ENCODE results near the gene HIRA. TPM values are rescaled to one million over a fixed set of nuclear protein-coding genes. Genes with fewer than 3 reads are reported as not detected.

HIRA gene
- polyA plus RNA-seq, 2 donors: 4.5 to 11.5 TPM

GRCh38 chr22:19395276-19395675 lies 36.3 kb downstream of the HIRA start:
- no peak overlapping the region for H3K4me3 ChIP-seq (ENCODE audit: low read depth in 1 of 2, low read length in 2 of 2)
- H3K9me3 ChIP-seq (ENCODE audit: control insufficient read depth in 2 of 2, insufficient read depth in 1 of 2, low read depth in 1 of 2, low read length in 1 of 2): no peaks in the 10 kb centered on the region
- H3K36me3 ChIP-seq (ENCODE audit: control insufficient read depth in 2 of 2, insufficient read depth in 2 of 2, low read length in 1 of 2): peaks cover 12 to 37% of the 10 kb centered on the region in 2 donors
- no peaks in the 10 kb centered on the region for H3K27me3 ChIP-seq (ENCODE audit: control insufficient read depth in 1 of 2, insufficient read depth in 2 of 2, low read length in 2 of 2)
- H3K4me1 ChIP-seq (ENCODE audit: control insufficient read depth in 2 of 2, insufficient read depth in 2 of 2, low read length in 1 of 2): no peaks in the 10 kb centered on the region
- WGBS, 2 donors: 95 to 97% methylated on average over 4 of the region's 4 CpGs
- H3K27ac ChIP-seq (ENCODE audit: low read depth in 2 of 2, low read length in 1 of 2): no peak overlapping the region

- Histone ChIP-seq H3K27ac (ENCODE audit: low read depth in 2 of 2, low read length in 1 of 2) (no peak overlapping the region), H3K9me3 (ENCODE audit: control insufficient read depth in 2 of 2, insufficient read depth in 1 of 2, low read depth in 1 of 2, low read length in 1 of 2) (no peaks in the 10 kb centered on the region), H3K36me3 (ENCODE audit: control insufficient read depth in 2 of 2, insufficient read depth in 2 of 2, low read length in 1 of 2) (peaks cover 12 to 41% of the 10 kb centered on the region in 2 donors), H3K4me3 (ENCODE audit: low read depth in 1 of 2, low read length in 2 of 2) (no peak overlapping the region), H3K27me3 (ENCODE audit: control insufficient read depth in 1 of 2, insufficient read depth in 2 of 2, low read length in 2 of 2) (no peaks in the 10 kb centered on the region), H3K4me1 (ENCODE audit: control insufficient read depth in 2 of 2, insufficient read depth in 2 of 2, low read length in 1 of 2) (no peaks in the 10 kb centered on the region)
- WGBS, 2 donors: 95 to 96% methylated on average over 8 of the region's 8 CpGs
These were observed 37.1 kb downstream of the HIRA start for GRCh38 chr22:19394274-19395050.

GRCh38 chr22:19393704-19394103 lies 37.8 kb downstream of the HIRA start:
- Histone ChIP-seq H3K9me3 (ENCODE audit: control insufficient read depth in 2 of 2, insufficient read depth in 1 of 2, low read depth in 1 of 2, low read length in 1 of 2) (no peaks in the 10 kb centered on the region), H3K4me3 (ENCODE audit: low read depth in 1 of 2, low read length in 2 of 2) (no peak overlapping the region), H3K27me3 (ENCODE audit: control insufficient read depth in 1 of 2, insufficient read depth in 2 of 2, low read length in 2 of 2) (no peaks in the 10 kb centered on the region), H3K27ac (ENCODE audit: low read depth in 2 of 2, low read length in 1 of 2) (no peak overlapping the region), H3K36me3 (ENCODE audit: control insufficient read depth in 2 of 2, insufficient read depth in 2 of 2, low read length in 1 of 2) (peaks cover 15 to 45% of the 10 kb centered on the region in 2 donors), H3K4me1 (ENCODE audit: control insufficient read depth in 2 of 2, insufficient read depth in 2 of 2, low read length in 1 of 2) (no peaks in the 10 kb centered on the region)
- WGBS, 2 donors: 86 to 93% methylated on average over 5 of the region's 5 CpGs

GRCh38 chr22:19387575-19387974 lies 44.0 kb downstream of the HIRA start:
- Histone ChIP-seq H3K27ac (ENCODE audit: low read depth in 2 of 2, low read length in 1 of 2) (no peak overlapping the region), H3K27me3 (ENCODE audit: control insufficient read depth in 1 of 2, insufficient read depth in 2 of 2, low read length in 2 of 2) (no peaks in the 10 kb centered on the region), H3K36me3 (ENCODE audit: control insufficient read depth in 2 of 2, insufficient read depth in 2 of 2, low read length in 1 of 2) (peaks cover 41 to 43% of the 10 kb centered on the region in 2 donors), H3K4me3 (ENCODE audit: low read depth in 1 of 2, low read length in 2 of 2) (no peak overlapping the region), H3K4me1 (ENCODE audit: control insufficient read depth in 2 of 2, insufficient read depth in 2 of 2, low read length in 1 of 2) (no peaks in the 10 kb centered on the region), H3K9me3 (ENCODE audit: control insufficient read depth in 2 of 2, insufficient read depth in 1 of 2, low read depth in 1 of 2, low read length in 1 of 2) (no peaks in the 10 kb centered on the region)
- WGBS, 2 donors: 98% methylated on average over 7 of the region's 7 CpGs

- no peak overlapping the region for H3K4me3 ChIP-seq (ENCODE audit: low read depth in 1 of 2, low read length in 2 of 2)
- no peaks in the 10 kb centered on the region for H3K27me3 ChIP-seq (ENCODE audit: control insufficient read depth in 1 of 2, insufficient read depth in 2 of 2, low read length in 2 of 2)
- H3K36me3 ChIP-seq (ENCODE audit: control insufficient read depth in 2 of 2, insufficient read depth in 2 of 2, low read length in 1 of 2): peaks cover 36 to 44% of the 10 kb centered on the region in 2 donors
- no peaks in the 10 kb centered on the region for H3K4me1 ChIP-seq (ENCODE audit: control insufficient read depth in 2 of 2, insufficient read depth in 2 of 2, low read length in 1 of 2)
- no peaks in the 10 kb centered on the region for H3K9me3 ChIP-seq (ENCODE audit: control insufficient read depth in 2 of 2, insufficient read depth in 1 of 2, low read depth in 1 of 2, low read length in 1 of 2)
- no peak overlapping the region for H3K27ac ChIP-seq (ENCODE audit: low read depth in 2 of 2, low read length in 1 of 2)
- WGBS, 2 donors: 72 to 88% methylated on average over 2 of the region's 2 CpGs
These were observed 44.5 kb downstream of the HIRA start for GRCh38 chr22:19387038-19387437.

- no peaks in the 10 kb centered on the region for H3K27me3 ChIP-seq (ENCODE audit: control insufficient read depth in 1 of 2, insufficient read depth in 2 of 2, low read length in 2 of 2)
- H3K27ac ChIP-seq (ENCODE audit: low read depth in 2 of 2, low read length in 1 of 2): no peak overlapping the region
- no peaks in the 10 kb centered on the region for H3K9me3 ChIP-seq (ENCODE audit: control insufficient read depth in 2 of 2, insufficient read depth in 1 of 2, low read depth in 1 of 2, low read length in 1 of 2)
- 93 to 94% methylated on average over 2 of the region's 2 CpGs for WGBS, 2 donors
- peaks cover 32 to 41% of the 10 kb centered on the region in 2 donors for H3K36me3 ChIP-seq (ENCODE audit: control insufficient read depth in 2 of 2, insufficient read depth in 2 of 2, low read length in 1 of 2)
- no peaks in the 10 kb centered on the region for H3K4me1 ChIP-seq (ENCODE audit: control insufficient read depth in 2 of 2, insufficient read depth in 2 of 2, low read length in 1 of 2)
- H3K4me3 ChIP-seq (ENCODE audit: low read depth in 1 of 2, low read length in 2 of 2): no peak overlapping the region
These were observed 45.3 kb downstream of the HIRA start for GRCh38 chr22:19386248-19386647.

GRCh38 chr22:19385221-19385906 lies 46.2 kb downstream of the HIRA start:
- Histone ChIP-seq H3K36me3 (ENCODE audit: control insufficient read depth in 2 of 2, insufficient read depth in 2 of 2, low read length in 1 of 2) (peaks cover 32 to 39% of the 10 kb centered on the region in 2 donors), H3K4me3 (ENCODE audit: low read depth in 1 of 2, low read length in 2 of 2) (no peak overlapping the region), H3K27ac (ENCODE audit: low read depth in 2 of 2, low read length in 1 of 2) (no peak overlapping the region), H3K9me3 (ENCODE audit: control insufficient read depth in 2 of 2, insufficient read depth in 1 of 2, low read depth in 1 of 2, low read length in 1 of 2) (no peaks in the 10 kb centered on the region), H3K4me1 (ENCODE audit: control insufficient read depth in 2 of 2, insufficient read depth in 2 of 2, low read length in 1 of 2) (no peaks in the 10 kb centered on the region), H3K27me3 (ENCODE audit: control insufficient read depth in 1 of 2, insufficient read depth in 2 of 2, low read length in 2 of 2) (no peaks in the 10 kb centered on the region)
- 94 to 95% methylated on average over 14 of the region's 14 CpGs for WGBS, 2 donors

GRCh38 chr22:19383292-19383691 lies 48.2 kb downstream of the HIRA start:
- Histone ChIP-seq H3K36me3 (ENCODE audit: control insufficient read depth in 2 of 2, insufficient read depth in 2 of 2, low read length in 1 of 2) (peaks cover 25 to 34% of the 10 kb centered on the region in 2 donors), H3K27me3 (ENCODE audit: control insufficient read depth in 1 of 2, insufficient read depth in 2 of 2, low read length in 2 of 2) (no peaks in the 10 kb centered on the region), H3K4me1 (ENCODE audit: control insufficient read depth in 2 of 2, insufficient read depth in 2 of 2, low read length in 1 of 2) (no peaks in the 10 kb centered on the region), H3K9me3 (ENCODE audit: control insufficient read depth in 2 of 2, insufficient read depth in 1 of 2, low read depth in 1 of 2, low read length in 1 of 2) (no peaks in the 10 kb centered on the region), H3K27ac (ENCODE audit: low read depth in 2 of 2, low read length in 1 of 2) (no peak overlapping the region), H3K4me3 (ENCODE audit: low read depth in 1 of 2, low read length in 2 of 2) (no peak overlapping the region)
- WGBS, 2 donors: 82 to 85% methylated on average over 9 of the region's 9 CpGs

GRCh38 chr22:19382240-19382639 lies 49.3 kb downstream of the HIRA start:
- WGBS, 2 donors: 93 to 94% methylated on average over 5 of the region's 5 CpGs

GRCh38 chr22:19378344-19378674 lies 53.2 kb downstream of the HIRA start:
- Histone ChIP-seq H3K27me3 (ENCODE audit: control insufficient read depth in 1 of 2, insufficient read depth in 2 of 2, low read length in 2 of 2) (no peaks in the 10 kb centered on the region), H3K4me3 (ENCODE audit: low read depth in 1 of 2, low read length in 2 of 2) (no peak overlapping the region), H3K4me1 (ENCODE audit: control insufficient read depth in 2 of 2, insufficient read depth in 2 of 2, low read length in 1 of 2) (no peaks in the 10 kb centered on the region), H3K36me3 (ENCODE audit: control insufficient read depth in 2 of 2, insufficient read depth in 2 of 2, low read length in 1 of 2) (peaks cover 18 to 46% of the 10 kb centered on the region in 2 donors), H3K27ac (ENCODE audit: low read depth in 2 of 2, low read length in 1 of 2) (no peak overlapping the region), H3K9me3 (ENCODE audit: control insufficient read depth in 2 of 2, insufficient read depth in 1 of 2, low read depth in 1 of 2, low read length in 1 of 2) (no peaks in the 10 kb centered on the region)

More at GRCh38 chr22:19382240-19382639, 49.3 kb downstream of the HIRA start:
- H3K27me3 ChIP-seq (ENCODE audit: control insufficient read depth in 1 of 2, insufficient read depth in 2 of 2, low read length in 2 of 2): no peaks in the 10 kb centered on the region
- H3K4me3 ChIP-seq (ENCODE audit: low read depth in 1 of 2, low read length in 2 of 2): no peak overlapping the region
- no peaks in the 10 kb centered on the region for H3K4me1 ChIP-seq (ENCODE audit: control insufficient read depth in 2 of 2, insufficient read depth in 2 of 2, low read length in 1 of 2)
- no peak overlapping the region for H3K27ac ChIP-seq (ENCODE audit: low read depth in 2 of 2, low read length in 1 of 2)
- peaks cover 22 to 32% of the 10 kb centered on the region in 2 donors for H3K36me3 ChIP-seq (ENCODE audit: control insufficient read depth in 2 of 2, insufficient read depth in 2 of 2, low read length in 1 of 2)
- H3K9me3 ChIP-seq (ENCODE audit: control insufficient read depth in 2 of 2, insufficient read depth in 1 of 2, low read depth in 1 of 2, low read length in 1 of 2): no peaks in the 10 kb centered on the region
